GM13976 (cell line): Measurements from ENCODE around the gene NRP2.
A peak's percentile ranks its signal among the peaks of the same experiment; 100 is the strongest.

Experiments used
- DNase-seq: peaks from one replicate; pipeline ENCODE4 v3.0.0; 2012; ENCODE audit warnings: low spot score
- CTCF ChIP-seq: IDR thresholded peaks from 2 replicates; pipeline ENCODE4 v1.5.1; 2012; ENCODE audit warnings: borderline replicate concordance, mild to moderate bottlenecking; ENCODE audit not compliant: insufficient read depth; ENCODE audit errors: extremely low read depth, missing control alignments, control extremely low read depth
- in situ Hi-C: fragments of 300-500 bp; cut with MboI; formaldehyde crosslinking; loops from one replicate; pipeline ENCODE4 v1.12.0; 2022; ENCODE audit warnings: low sequenced_read_pairs, mixed read lengths, inconsistent platforms; ENCODE audit not compliant: unreplicated experiment

The NRP2 gene

GRCh38 chr2:205658068-205658467 lies 24.2 kb upstream of the NRP2 start:
- DNase-seq: no peak
- in situ Hi-C loops: no loop called here
- no peak for TF ChIP-seq CTCF

GRCh38 chr2:205658572-205658971 lies 23.7 kb upstream of the NRP2 start:
- no peak for DNase-seq
- in situ Hi-C loops: no loop called here

GRCh38 chr2:205659922-205660321 lies 22.4 kb upstream of the NRP2 start:
- DNase-seq: no peak
- in situ Hi-C loops: no loop called here
- no peak for TF ChIP-seq CTCF

More at GRCh38 chr2:205658572-205658971, 23.7 kb upstream of the NRP2 start:
- TF ChIP-seq CTCF: no peak

DNA sequence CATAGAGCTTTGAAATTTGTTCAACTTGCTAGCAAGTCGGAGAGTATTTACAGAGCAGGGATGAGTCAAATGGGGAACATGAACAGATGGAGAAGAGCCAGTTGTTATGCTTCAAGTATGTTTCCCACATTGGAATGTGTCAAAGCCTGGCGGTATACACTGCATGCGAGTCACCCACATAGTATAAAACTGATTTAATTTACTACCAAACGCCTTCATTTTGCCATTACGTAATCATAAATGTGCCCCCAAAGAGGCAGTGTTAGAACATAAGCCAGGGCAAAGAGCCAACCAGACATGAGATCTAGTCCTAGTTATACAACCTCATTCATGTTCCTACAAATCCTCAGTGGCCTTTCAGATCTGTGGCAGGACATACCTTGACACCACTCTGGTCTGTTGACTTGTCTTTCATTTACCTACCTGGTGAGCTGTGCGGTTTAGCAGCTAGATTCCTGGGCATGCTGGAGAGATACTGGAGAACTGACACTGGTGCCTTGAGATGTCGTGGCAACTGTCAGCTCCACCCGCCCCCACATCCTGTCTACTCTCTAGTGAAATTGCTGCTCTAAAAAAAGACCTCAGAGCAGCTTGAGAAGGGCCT lies 21.7 kb upstream of the NRP2 start:
- TF ChIP-seq CTCF: no peak
- in situ Hi-C loops: no loop called here
- DNase-seq: peak; percentile 14

GRCh38 chr2:205661281-205661680 lies 21.0 kb upstream of the NRP2 start:
- TF ChIP-seq CTCF: no peak
- in situ Hi-C loops: no loop called here
- no peak for DNase-seq

GRCh38 chr2:205662206-205662965 lies 19.9 kb upstream of the NRP2 start:
- TF ChIP-seq CTCF: no peak
- in situ Hi-C loops: no loop called here
- DNase-seq: no peak
